ENCODE measurements around the gene XRCC6.

The XRCC6 gene

DNA sequence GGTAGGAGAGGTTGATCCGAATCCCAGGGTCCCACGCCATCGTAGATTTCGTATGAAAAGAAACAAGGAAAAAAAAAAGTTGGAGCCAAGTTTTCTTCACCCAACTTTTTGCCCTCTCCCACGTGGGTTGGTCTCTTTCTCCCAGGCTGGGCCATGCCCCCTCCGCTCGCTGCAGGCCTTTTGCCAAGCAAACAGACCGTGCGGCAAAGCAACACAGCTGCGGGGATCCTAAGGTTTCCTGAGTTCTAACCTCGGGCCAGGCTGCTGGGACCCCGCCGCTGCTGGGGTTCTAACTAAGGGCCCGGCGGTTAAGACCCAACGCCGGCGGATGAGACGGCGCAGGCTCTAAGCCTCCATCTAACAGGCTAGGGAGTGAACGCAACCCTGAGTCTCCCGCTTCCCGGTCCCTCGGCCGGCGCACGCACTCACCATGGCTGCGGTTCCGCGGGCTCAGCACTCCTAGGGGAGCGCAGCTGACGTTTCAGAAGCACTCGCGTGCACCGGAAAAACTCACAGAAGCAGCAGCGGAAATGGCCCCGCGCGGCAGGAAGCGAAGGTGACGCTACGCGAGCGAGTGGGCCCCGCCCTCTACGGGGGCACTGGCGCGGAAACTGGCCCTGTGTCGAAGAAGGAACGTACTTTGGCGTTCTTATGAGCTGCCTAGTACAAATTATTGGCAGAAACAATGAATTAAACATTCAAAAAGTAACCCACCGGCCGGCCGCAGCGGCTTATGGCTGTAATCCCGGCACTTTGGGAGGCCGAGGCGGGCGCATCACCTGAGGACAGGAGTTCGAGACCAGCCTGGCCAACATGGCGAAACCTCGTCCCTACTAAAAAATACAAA, 67.5 kb downstream of the XRCC6 start, which contains the start of gene SNU13:
Gene SNU13 (minus strand): TSS at position 503 of the 847 bp plus-strand sequence. CDS start 71 bp downstream, at position 432.
- DNase-seq: peak; percentile 88 to 90

DNA sequence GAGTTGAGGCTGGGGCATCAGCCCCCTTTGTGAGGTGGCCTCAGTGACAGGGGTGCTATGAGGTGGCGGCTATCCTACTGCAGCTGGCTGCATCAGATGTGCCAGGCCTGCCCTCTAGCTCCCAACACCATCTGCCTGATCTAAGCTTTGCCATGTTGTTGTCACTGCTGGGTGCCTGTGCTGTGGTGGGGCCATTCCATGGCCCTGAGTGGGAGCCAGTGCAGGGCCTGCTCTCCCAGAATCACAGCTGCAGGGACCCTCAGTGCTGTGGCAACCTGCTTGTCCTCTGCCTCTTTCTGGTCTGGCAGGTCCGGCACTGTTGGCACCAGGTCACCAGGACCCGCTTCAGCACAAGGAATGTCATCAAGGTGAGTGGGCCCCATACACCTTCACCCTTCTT, 69.4 kb downstream of the XRCC6 start:
- DNase-seq: no peak

DNA sequence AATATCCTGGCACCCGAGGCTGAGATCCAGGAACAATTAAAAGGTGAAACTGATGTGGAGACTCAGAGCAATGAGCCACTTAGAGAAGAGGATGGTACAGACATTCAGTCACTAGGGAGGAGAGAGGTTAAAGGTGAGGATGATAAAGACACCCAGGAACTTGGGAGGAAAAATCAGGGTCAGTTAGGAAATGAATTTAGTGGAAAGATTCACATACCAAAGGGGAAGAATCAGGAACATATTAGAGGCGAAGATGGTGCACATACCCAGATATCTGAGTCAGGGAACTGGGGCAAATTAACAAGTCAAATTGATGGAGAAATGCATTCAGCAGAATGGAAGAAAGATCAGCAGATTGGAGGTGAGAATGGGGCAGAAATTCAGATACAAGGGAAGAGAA, 74.1 kb downstream of the XRCC6 start:
- no peak for DNase-seq

DNA sequence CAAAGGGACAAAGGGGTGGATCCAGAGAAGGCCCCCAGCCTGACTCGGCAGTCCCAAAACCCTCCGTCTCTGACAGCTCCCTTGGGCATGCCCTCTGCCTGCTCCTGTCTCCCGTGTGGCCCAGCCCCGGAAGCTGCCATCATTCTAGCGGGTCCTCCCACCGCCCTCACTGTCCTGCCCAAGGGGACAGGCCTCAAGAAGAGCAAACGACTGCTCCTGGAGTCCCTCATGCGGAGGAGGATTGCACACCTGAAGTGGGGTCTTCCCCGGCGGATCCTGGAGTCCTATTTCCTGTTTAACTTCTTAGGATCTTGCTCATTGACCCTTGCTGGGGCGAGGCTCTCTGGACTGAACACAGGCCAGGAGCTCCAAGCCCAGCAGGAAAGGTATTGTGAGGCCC, 75.6 kb downstream of the XRCC6 start:
- peak in 1 of 2 experiments; percentile 6 for DNase-seq

DNA sequence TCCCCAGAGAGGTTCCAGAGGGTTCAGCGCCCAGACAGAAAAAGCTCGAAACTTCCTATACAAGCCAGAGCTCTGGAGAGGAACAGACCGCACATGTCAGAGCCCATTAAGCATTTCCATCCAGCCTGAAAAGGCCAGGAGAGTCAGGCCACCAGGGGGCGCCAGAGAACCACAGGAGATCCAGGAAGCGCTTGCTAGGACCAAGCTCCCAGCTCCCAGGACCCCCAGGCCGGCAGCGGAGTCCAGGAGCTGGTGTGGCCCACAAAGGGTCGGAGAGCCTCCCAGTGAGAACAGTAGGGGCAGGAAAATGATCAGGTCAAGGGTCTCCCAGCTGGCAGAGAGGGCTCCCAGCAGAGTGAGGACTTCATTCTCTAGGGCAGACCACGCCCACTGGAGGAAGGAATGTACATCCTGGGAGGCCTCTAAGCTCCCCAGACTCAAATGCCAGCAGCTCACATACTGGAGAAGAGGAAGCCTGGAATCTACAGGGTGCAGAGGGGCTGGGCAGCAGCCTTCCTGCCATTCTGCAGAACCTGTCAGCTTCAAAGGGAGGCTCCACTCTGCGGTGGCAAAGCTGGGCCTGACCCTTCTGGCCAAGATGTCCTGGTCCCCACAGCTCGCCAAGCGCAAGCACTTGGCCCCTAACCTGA, 76.2 kb downstream of the XRCC6 start:
- DNase-seq: peak; percentile 84 to 97

DNA sequence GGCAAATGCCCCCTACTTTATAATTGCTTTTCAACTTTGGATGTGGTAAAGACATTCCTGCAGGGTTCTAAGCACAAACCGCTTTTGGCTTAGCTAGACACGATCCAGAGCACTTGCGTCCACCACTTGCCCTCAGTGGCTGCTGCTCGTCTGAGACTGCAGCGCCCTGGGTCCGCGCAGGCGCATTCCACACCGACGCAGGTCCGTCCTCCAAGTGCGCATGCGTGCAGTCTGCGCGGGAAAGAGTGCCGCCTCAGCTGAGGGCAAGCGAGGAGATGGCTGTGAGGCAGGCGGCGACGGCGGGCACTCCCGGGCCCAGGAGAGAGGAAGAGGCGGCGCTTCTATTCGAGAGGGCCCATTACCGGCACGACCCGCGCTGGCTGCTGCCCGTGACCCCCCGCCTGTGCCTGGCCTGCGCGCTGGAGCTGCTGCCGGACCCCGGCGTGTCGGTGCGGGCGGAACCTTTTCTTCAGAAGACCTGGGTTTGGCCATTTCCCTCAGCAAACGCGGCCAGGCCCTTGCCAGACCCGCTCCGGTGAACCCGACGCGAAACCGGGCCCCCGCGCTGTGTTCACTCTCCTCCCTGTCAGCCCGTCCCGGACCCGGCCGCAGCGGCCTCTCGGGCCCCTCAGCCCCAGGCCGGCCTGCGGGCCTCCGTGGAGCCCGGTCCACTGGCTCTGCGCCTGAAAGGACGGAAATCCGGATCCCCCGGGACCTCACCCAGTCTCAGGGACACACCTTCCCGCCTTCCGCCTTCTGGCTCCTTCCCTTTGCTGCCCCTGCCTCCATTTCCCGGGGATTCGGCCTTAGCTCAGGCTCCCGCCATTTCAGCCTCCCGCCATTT, 78.4 kb downstream of the XRCC6 start, which contains the start of gene MEI1:
Gene MEI1 (plus strand): TSS at position 240 of the 844 bp plus-strand sequence. CDS start 36 bp downstream, at position 276.
- DNase-seq: peak; percentile 89 to 94

DNA sequence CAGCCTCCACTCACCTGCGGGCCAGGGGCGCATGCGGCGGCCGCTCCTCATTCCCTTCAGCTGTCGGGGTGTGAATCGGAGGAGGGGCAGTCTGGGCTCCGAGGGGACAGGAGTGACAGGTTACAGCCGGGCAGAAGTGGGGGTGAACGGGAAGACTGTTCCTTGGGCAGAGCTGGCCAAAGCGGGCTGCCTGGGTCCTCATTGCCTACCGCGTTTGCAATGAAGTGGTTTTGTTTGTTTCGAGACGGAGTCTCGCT, 78.9 kb downstream of the XRCC6 start:
- DNase-seq: no peak

DNA sequence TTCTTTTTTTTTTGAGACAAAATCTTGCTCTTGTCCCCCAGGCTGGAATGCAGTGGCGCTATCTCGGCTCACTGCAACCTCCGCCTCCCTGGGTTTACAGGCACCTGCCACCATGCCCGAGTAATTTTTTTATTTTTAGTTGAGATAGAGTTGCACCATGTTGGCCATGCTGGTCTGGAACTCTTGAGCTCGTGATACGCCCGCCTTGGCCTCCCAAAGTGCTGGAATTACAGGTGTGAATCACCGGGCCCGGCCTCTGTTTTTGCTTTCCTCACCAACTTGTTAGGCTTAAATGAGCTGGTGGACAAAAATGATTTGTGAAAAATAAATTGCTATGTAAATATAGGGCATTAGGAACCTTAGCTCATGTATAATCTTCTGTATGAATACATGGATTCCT, 81.7 kb downstream of the XRCC6 start:
- DNase-seq: no peak

DNA sequence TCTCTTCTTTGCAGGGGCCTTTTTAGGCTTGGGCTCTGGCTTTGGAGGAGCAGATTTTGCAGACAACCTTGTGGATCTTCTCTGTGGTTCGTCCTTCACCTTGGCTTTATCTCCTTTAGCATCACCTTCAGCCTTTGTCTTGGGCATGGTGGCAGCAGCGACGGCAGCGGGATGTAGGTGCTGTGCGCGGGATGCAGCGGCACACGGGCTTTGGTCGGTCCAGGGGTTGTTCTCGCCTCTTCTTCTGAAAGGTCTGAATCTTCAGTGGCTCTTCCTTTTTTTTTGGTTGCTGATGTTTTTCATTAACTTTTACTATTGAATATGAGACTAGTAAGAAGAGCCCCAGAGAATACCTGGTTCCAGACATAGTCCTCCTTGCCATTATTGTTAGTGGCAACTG, 88.2 kb downstream of the XRCC6 start:
- no peak for DNase-seq

DNA sequence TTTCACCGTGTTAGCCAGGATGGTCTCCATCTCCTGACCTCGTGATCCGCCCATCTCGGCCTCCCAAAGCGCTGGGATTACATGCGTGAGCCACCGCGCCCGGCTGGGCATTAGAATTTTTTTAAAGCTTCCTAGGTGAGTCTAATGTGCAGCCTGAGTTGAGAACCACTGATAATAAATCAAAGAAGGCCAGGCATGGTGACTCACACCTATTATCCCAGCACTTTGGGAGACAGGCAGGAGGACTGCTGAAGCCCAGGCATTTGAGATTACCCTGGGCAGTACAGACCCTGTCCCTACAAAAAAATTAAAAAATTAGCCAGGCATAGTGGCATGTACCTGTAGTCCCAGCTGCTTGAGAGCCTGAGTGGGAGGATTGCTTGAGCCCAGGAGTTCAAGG, 91.9 kb downstream of the XRCC6 start:
- no peak for DNase-seq

All from stimulated activated CD4-positive, alpha-beta T cell treated with anti-CD3 and anti-CD28 coated beads, Interleukin-4, amount 100 ng/mL, for 4 hours (primary cell).